ENCODE results near the gene ZC2HC1C. TPM values are rescaled to one million over a fixed set of nuclear protein-coding genes. Genes with fewer than 3 reads are reported as not detected.

ZC2HC1C gene
- total RNA-seq, 8 experiments from 2014 or later, result 1.6 to 9.3 (median 3.2) TPM

- 56 to 96% (median 83%) methylated on average over 1 to 9 of the region's 10 CpGs for WGBS, 10 experiments
- H3K27ac ChIP-seq, result no peak overlapping the region
- peaks cover 5 to 11% of the 10 kb centered on the region in 2 donors for H3K4me1 ChIP-seq (replicated peaks in 1 of 2)
- peak overlapping the region in 4 of 5 donors; percentile 49 to 89 (median 69) for H3K4me3 ChIP-seq
- no peak for ATAC-seq (replicated peaks in 6 of 8)
- in situ Hi-C loops (cut with MboI; ENCODE audit: low pct_unique_long_range_greater_than_20kb in 2 of 9, low sequenced_read_pairs in 9 of 9, unreplicated experiment in 9 of 9), result loop anchor here in 8 of 9 experiments (10.0 to 25.0 kb wide), 4 partner anchors 159 to 359 kb away; partner anchors contain the start of gene FOS (in 3 of the 8)
These were observed 58.6 kb downstream of the ZC2HC1C start for GRCh38 chr14:75127903-75128595.

GRCh38 chr14:75128596-75128990 lies 59.2 kb downstream of the ZC2HC1C start:
- WGBS, 10 experiments, result 72 to 100% (median 98%) methylated on average over 1 to 5 of the region's 5 CpGs; no CpG with 5 or more reads in 2 of the 10 experiments
- Histone ChIP-seq H3K27ac (no peak overlapping the region), H3K4me3 (no peak overlapping the region), H3K4me1 (replicated peaks in 1 of 2) (peaks cover 5 to 11% of the 10 kb centered on the region in 2 donors)
- in situ Hi-C loops (cut with MboI; ENCODE audit: low pct_unique_long_range_greater_than_20kb in 2 of 9, low sequenced_read_pairs in 9 of 9, unreplicated experiment in 9 of 9), result loop anchor here in 8 of 9 experiments (10.0 to 25.0 kb wide), 4 partner anchors 159 to 359 kb away; partner anchors contain the start of gene FOS (in 3 of the 8)
- ATAC-seq (replicated peaks in 6 of 8), result no peak

Other genes with a start within 250 kb of the ZC2HC1C start
- 1 to 10 TPM in 3 of 8 experiments, under 1 TPM in 5; 0.29 to 2.4 (median 0.90) TPM for gene PROX2, start 193.5 kb upstream of the ZC2HC1C start, total RNA-seq
- gene DLST, start 187.7 kb upstream of the ZC2HC1C start, total RNA-seq, result 100 to 1,000 TPM in 1 of 8 experiments, 10 to 100 TPM in 7; 30.3 to 106 (median 51.6) TPM
- 10 to 100 TPM in 6 of 8 experiments, 1 to 10 TPM in 2; 1.6 to 45.1 (median 29.0) TPM for gene RPS6KL1, start 146.4 kb upstream of the ZC2HC1C start, total RNA-seq
- 10 to 100 TPM in 2 of 8 experiments, 1 to 10 TPM in 5, under 1 TPM in 1; 0.31 to 36.6 (median 3.2) TPM for gene PGF, start 114.0 kb upstream of the ZC2HC1C start, total RNA-seq
- 10 to 100 TPM; 26.3 to 40.3 (median 32.9) TPM for gene EIF2B2, start 66.7 kb upstream of the ZC2HC1C start, total RNA-seq
- 10 to 100 TPM; 12.2 to 37.4 (median 21.3) TPM for gene MLH3, start 18.2 kb upstream of the ZC2HC1C start, total RNA-seq
- gene ACYP1, start 5.6 kb upstream of the ZC2HC1C start, total RNA-seq, result 10 to 100 TPM; 31.8 to 63.1 (median 39.4) TPM
- 10 to 100 TPM; 16.0 to 83.2 (median 23.6) TPM for gene NEK9, start 57.4 kb downstream of the ZC2HC1C start, total RNA-seq
- 100 to 1,000 TPM in 4 of 8 experiments, 10 to 100 TPM in 4; 76.0 to 299 (median 119) TPM for gene TMED10, start 107.0 kb downstream of the ZC2HC1C start, total RNA-seq
- gene FOS, start 209.2 kb downstream of the ZC2HC1C start, total RNA-seq, result 100 to 1,000 TPM in 1 of 8 experiments, 10 to 100 TPM in 6, 1 to 10 TPM in 1; 8.7 to 102 (median 52.9) TPM

All from motor neuron (in vitro differentiated cells).